Neural cell (in vitro differentiated cells): Measurements from ENCODE around the gene ENOX1. TPM values are rescaled to one million over a fixed set of nuclear protein-coding genes. Genes with fewer than 3 reads are reported as not detected.

ENCODE experiments used
- H2AFZ ChIP-seq: fragments of 200-600, 300-800 bp; sonication (generic), shearing (Covaris generic); 2 replicates; pipeline ENCODE4 v1.6.0; 2014; ENCODE audit warnings: low read depth, mild to moderate bottlenecking, antibody characterized with exemption, low read length, moderate library complexity
- H3F3A ChIP-seq: fragments of 200-600 bp; shearing (Covaris generic); 2 replicates; pipeline ENCODE4 v1.6.1; 2016; ENCODE audit warnings: mild to moderate bottlenecking, moderate library complexity, mixed read lengths, antibody characterized with exemption, low read length; ENCODE audit not compliant: insufficient read depth, poor library complexity, severe bottlenecking
- H3K27ac ChIP-seq: fragments of 200-600, 300-800 bp; sonication (generic), shearing (Covaris generic); 2 replicates; pipeline ENCODE4 v1.5.1; 2014; ENCODE audit warnings: mild to moderate bottlenecking, low read length, moderate library complexity
- H3K27me3 ChIP-seq: fragments of 300-800, 200-600 bp; sonication (generic), shearing (Covaris generic); 2 replicates; pipeline ENCODE4 v1.6.0; 2014; ENCODE audit warnings: mild to moderate bottlenecking, low read depth, low read length, moderate library complexity; ENCODE audit not compliant: insufficient read depth
- H3K36me3 ChIP-seq: fragments of 300-800, 200-600 bp; sonication (generic), shearing (Covaris generic); 2 replicates; pipeline ENCODE4 v1.5.1; 2014; ENCODE audit warnings: mild to moderate bottlenecking, antibody characterized with exemption, low read length, moderate library complexity; ENCODE audit not compliant: insufficient read depth
- H3K4me2 ChIP-seq: fragments of 300-800, 200-600 bp; sonication (generic), shearing (Covaris generic); 2 replicates; pipeline ENCODE4 v1.6.0; 2014; ENCODE audit warnings: mild to moderate bottlenecking, low read length
- H3K4me3 ChIP-seq: fragments of 300-800, 200-600 bp; sonication (generic), shearing (Covaris generic); 2 replicates; pipeline ENCODE4 v1.5.1; 2014; ENCODE audit warnings: mild to moderate bottlenecking, low read length, moderate library complexity
- H3K79me2 ChIP-seq: fragments of 200-600 bp; shearing (Covaris generic); replicated peaks from 2 replicates; pipeline ENCODE4 v1.6.0; 2014; ENCODE audit warnings: mild to moderate bottlenecking, low read length, moderate library complexity; ENCODE audit not compliant: insufficient read depth
- H3K9ac ChIP-seq: fragments of 300-800, 200-600 bp; sonication (generic), shearing (Covaris generic); 2 replicates; pipeline ENCODE4 v1.6.1; 2016; ENCODE audit warnings: mild to moderate bottlenecking, low read length, mixed read lengths
- H3K9me2 ChIP-seq: fragments of 200-600 bp; shearing (Covaris generic); 2 replicates; pipeline ENCODE4 v1.6.1; 2016; ENCODE audit warnings: mild to moderate bottlenecking, low read length, mixed read lengths; ENCODE audit not compliant: insufficient read depth
- H3K9me3 ChIP-seq: fragments of 200-600, 300-800 bp; sonication (generic), shearing (Covaris generic); 2 replicates; pipeline ENCODE4 v1.6.1; 2016; ENCODE audit warnings: mild to moderate bottlenecking, mixed run types, low read length, moderate library complexity, mixed read lengths
- H4K20me1 ChIP-seq: fragments of 200-600 bp; shearing (Covaris generic); 2 replicates; pipeline ENCODE4 v1.6.1; 2016; ENCODE audit warnings: mild to moderate bottlenecking, mixed run types; ENCODE audit not compliant: insufficient read depth
- CTCF ChIP-seq: fragments of 450-650 bp; IDR thresholded peaks from 2 replicates; pipeline ENCODE4 v1.5.1; 2014; ENCODE audit warnings: antibody characterized with exemption, mild to moderate bottlenecking, moderate library complexity; ENCODE audit not compliant: poor library complexity, severe bottlenecking
- EP300 ChIP-seq: fragments of 450-650 bp; conservative IDR thresholded peaks from 2 replicates; pipeline ENCODE4 v1.6.1; 2014; ENCODE audit warnings: antibody characterized with exemption, mild to moderate bottlenecking, moderate library complexity; ENCODE audit not compliant: poor library complexity, severe bottlenecking
- MXI1 ChIP-seq: fragments of 450-650 bp; conservative IDR thresholded peaks from 2 replicates; pipeline ENCODE4 v1.6.1; 2014; ENCODE audit warnings: antibody characterized with exemption, mild to moderate bottlenecking; ENCODE audit not compliant: poor library complexity, severe bottlenecking
- POLR2AphosphoS5 ChIP-seq: IDR thresholded peaks from 2 replicates; pipeline ENCODE4 v1.6.1; 2012
- RAD21 ChIP-seq: fragments of 450-650 bp; conservative IDR thresholded peaks from 2 replicates; pipeline ENCODE4 v1.6.1; 2014; ENCODE audit warnings: antibody characterized with exemption, mild to moderate bottlenecking, moderate library complexity
- SMC3 ChIP-seq: fragments of 450-650 bp; conservative IDR thresholded peaks from 2 replicates; pipeline ENCODE4 v1.6.1; 2014; ENCODE audit warnings: antibody characterized with exemption, mild to moderate bottlenecking, moderate library complexity; ENCODE audit not compliant: poor library complexity
- TAF1 ChIP-seq: IDR thresholded peaks from 2 replicates; pipeline ENCODE4 v1.6.1; 2012; ENCODE audit warnings: low read depth
- polyA plus RNA-seq: library from polyadenylated mRNA; depleted of rRNA; stranded (reverse); fragments of >200 nt; gene quantifications from 2 replicates; pipeline ENCODE4 v1.2.3, GENCODE V29; 2014
- TF ChIP-seq, protein P1 (sequence below): IDR thresholded peaks from 2 replicates; pipeline ENCODE4 v1.6.1; 2012; ENCODE audit warnings: borderline replicate concordance

ENOX1 gene
- polyA plus RNA-seq, 1 donor from 2014 or later = 42.6 TPM

GRCh38 chr13:43758834-43759233 lies 27.9 kb downstream of the ENOX1 start:
- Histone ChIP-seq H4K20me1 (no peaks in the 10 kb centered on the region), H3K27me3 (no peaks in the 10 kb centered on the region)

DNA sequence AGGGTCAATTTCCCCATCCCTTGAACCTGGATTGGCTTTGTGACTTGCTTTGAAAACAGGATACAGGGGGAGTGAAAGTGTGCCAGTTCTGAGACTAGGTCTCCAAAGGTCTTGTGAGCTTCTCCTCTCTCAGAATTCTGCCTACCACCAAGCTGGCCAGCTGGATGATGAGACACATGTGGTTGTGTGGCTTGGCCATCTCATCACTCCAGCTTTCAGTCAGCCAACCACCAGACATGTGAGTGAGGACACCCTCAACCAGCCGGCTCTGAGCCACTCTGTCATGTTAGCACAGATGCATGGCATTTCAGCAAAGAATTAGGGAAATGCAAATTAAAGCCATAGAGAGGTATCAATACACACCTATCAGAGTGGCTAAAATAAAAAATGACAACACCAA lies 29.5 kb downstream of the ENOX1 start:
- Histone ChIP-seq H3K4me2 (no peak overlapping the region), H3K27ac (no peak overlapping the region), H2AFZ (no peak overlapping the region), H3K4me3 (no peak overlapping the region), H3K27me3 (no peaks in the 10 kb centered on the region), H3F3A (no peaks in the 10 kb centered on the region), H3K9me2 (no peaks in the 10 kb centered on the region), H3K9ac (no peak overlapping the region), H3K36me3 (peaks cover 10% of the 10 kb centered on the region), H4K20me1 (no peaks in the 10 kb centered on the region), H3K79me2 (peaks cover 19% of the 10 kb centered on the region), H3K9me3 (no peaks in the 10 kb centered on the region)
- TF ChIP-seq MXI1 (no peak), POLR2AphosphoS5 (no peak), RAD21 (no peak), TAF1 (no peak), CTCF (no peak)
- TF ChIP-seq, protein P1, sequence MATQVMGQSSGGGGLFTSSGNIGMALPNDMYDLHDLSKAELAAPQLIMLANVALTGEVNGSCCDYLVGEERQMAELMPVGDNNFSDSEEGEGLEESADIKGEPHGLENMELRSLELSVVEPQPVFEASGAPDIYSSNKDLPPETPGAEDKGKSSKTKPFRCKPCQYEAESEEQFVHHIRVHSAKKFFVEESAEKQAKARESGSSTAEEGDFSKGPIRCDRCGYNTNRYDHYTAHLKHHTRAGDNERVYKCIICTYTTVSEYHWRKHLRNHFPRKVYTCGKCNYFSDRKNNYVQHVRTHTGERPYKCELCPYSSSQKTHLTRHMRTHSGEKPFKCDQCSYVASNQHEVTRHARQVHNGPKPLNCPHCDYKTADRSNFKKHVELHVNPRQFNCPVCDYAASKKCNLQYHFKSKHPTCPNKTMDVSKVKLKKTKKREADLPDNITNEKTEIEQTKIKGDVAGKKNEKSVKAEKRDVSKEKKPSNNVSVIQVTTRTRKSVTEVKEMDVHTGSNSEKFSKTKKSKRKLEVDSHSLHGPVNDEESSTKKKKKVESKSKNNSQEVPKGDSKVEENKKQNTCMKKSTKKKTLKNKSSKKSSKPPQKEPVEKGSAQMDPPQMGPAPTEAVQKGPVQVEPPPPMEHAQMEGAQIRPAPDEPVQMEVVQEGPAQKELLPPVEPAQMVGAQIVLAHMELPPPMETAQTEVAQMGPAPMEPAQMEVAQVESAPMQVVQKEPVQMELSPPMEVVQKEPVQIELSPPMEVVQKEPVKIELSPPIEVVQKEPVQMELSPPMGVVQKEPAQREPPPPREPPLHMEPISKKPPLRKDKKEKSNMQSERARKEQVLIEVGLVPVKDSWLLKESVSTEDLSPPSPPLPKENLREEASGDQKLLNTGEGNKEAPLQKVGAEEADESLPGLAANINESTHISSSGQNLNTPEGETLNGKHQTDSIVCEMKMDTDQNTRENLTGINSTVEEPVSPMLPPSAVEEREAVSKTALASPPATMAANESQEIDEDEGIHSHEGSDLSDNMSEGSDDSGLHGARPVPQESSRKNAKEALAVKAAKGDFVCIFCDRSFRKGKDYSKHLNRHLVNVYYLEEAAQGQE = no peak

More at GRCh38 chr13:43758834-43759233, 27.9 kb downstream of the ENOX1 start:
- H3K36me3 ChIP-seq = peaks cover 3% of the 10 kb centered on the region
- H3K4me2 ChIP-seq = no peak overlapping the region
- H3K79me2 ChIP-seq = peaks cover 20% of the 10 kb centered on the region
- H3K9me2 ChIP-seq = no peaks in the 10 kb centered on the region
- no peaks in the 10 kb centered on the region for H3F3A ChIP-seq
- no peak overlapping the region for H2AFZ ChIP-seq
- no peak overlapping the region for H3K27ac ChIP-seq
- no peaks in the 10 kb centered on the region for H3K9me3 ChIP-seq
- H3K9ac ChIP-seq = no peak overlapping the region
- TF ChIP-seq CTCF = no peak
- no peak overlapping the region for H3K4me3 ChIP-seq

DNA sequence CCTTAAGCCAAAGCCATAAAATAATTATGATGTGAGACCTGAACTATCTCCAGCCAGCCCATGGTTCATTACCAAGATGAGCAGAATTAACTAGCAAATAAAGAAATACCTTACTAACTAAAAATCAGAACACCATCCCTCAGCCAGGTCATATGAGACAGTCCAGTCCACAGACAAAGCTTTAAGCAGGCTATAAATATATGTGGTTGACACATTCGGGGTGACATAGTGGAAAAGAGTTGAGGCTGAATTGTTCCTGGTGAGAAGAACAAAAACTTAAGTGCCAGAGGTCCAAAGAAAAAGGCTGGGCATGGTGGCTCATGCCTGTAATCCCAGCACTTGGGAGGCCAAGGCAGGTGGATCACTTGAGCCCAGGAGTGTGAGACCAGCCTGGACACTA lies 30.9 kb downstream of the ENOX1 start:
- TF ChIP-seq, protein P1 = no peak
- TF ChIP-seq POLR2AphosphoS5 (no peak), TAF1 (no peak), SMC3 (no peak), MXI1 (no peak), EP300 (no peak)
- H3K27ac ChIP-seq = no peak overlapping the region

More for the DNA sequence above, 30.9 kb downstream of the ENOX1 start:
- Histone ChIP-seq H3F3A (no peaks in the 10 kb centered on the region), H3K9me3 (no peaks in the 10 kb centered on the region), H3K36me3 (peaks cover 7% of the 10 kb centered on the region), H3K9me2 (no peaks in the 10 kb centered on the region), H4K20me1 (no peaks in the 10 kb centered on the region), H3K4me3 (no peak overlapping the region), H3K9ac (no peak overlapping the region), H3K4me2 (no peak overlapping the region), H3K27me3 (no peaks in the 10 kb centered on the region), H2AFZ (no peak overlapping the region), H3K79me2 (peaks cover 7% of the 10 kb centered on the region)
